Mesothelial cell of epicardium (in vitro differentiated cells): ENCODE measurements around the gene SMO. TPM values are rescaled to one million over a fixed set of nuclear protein-coding genes. Genes with fewer than 3 reads are reported as not detected.

Experiments used
- DNase-seq, 2 experiments: peaks; one replicate each; pipeline ENCODE4 v3.0.0; 2021; ENCODE audit warnings: low spot score in 2 of 2; ENCODE audit not compliant: unreplicated experiment in 2 of 2
- H3K27ac Mint-ChIP-seq: 2 replicates; pipeline ENCODE4 v1.8.0; 2021; ENCODE audit warnings: mixed read lengths
- H3K27me3 Mint-ChIP-seq: 2 replicates; pipeline ENCODE4 v1.8.0; 2021; ENCODE audit warnings: low read depth, mixed read lengths
- H3K36me3 Mint-ChIP-seq: 2 replicates; pipeline ENCODE4 v1.8.0; 2021; ENCODE audit warnings: mixed read lengths
- H3K4me1 Mint-ChIP-seq: 2 replicates; pipeline ENCODE4 v1.8.0; 2021; ENCODE audit warnings: mixed read lengths
- H3K4me3 Mint-ChIP-seq: 2 replicates; pipeline ENCODE4 v1.8.0; 2021; ENCODE audit warnings: mild to moderate bottlenecking, moderate library complexity, mixed read lengths
- H3K9me3 Mint-ChIP-seq: 2 replicates; pipeline ENCODE4 v1.8.0; 2021; ENCODE audit warnings: mixed read lengths
- total RNA-seq: library from RNA; stranded (reverse); gene quantifications from 3 replicates; pipeline ENCODE4 v1.2.1, GENCODE V29; 2021
- TF ChIP-seq, protein P1 (sequence below): fragments of 200-600 bp; sonication (generic); IDR thresholded peaks from one replicate; pipeline ENCODE4 v1.5.0; 2021; ENCODE audit warnings: antibody characterized with exemption; ENCODE audit not compliant: unreplicated experiment

SMO gene
- total RNA-seq, 1 donor from 2014 or later, result 134 TPM

DNA sequence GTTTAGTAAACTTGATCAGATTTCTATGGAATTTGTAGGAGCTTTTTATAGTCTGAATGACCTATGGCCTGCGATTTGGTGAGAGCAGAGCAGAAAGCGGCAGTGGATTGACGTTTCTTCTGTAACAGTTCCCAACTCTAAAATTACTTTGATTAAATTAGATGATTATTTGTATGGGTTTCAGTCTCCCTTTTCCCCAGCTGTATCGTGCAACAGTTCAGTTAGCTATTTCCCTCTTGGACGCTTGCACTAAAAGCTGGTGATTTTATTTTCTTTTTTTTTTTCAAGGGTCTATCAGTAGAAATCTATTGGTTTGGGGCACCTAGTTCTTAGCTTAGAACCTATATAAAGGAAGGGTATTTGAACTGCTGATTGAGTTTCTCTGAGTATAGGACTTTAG is 43.2 kb downstream of the SMO start:
- peaks cover 9% of the 10 kb centered on the region for H3K4me1 Mint-ChIP-seq
- no peaks in the 10 kb centered on the region for H3K9me3 Mint-ChIP-seq
- no peak overlapping the region for H3K27ac Mint-ChIP-seq
- peaks cover 2% of the 10 kb centered on the region for H3K36me3 Mint-ChIP-seq
- H3K4me3 Mint-ChIP-seq, result no peak overlapping the region
- TF ChIP-seq, protein P1, sequence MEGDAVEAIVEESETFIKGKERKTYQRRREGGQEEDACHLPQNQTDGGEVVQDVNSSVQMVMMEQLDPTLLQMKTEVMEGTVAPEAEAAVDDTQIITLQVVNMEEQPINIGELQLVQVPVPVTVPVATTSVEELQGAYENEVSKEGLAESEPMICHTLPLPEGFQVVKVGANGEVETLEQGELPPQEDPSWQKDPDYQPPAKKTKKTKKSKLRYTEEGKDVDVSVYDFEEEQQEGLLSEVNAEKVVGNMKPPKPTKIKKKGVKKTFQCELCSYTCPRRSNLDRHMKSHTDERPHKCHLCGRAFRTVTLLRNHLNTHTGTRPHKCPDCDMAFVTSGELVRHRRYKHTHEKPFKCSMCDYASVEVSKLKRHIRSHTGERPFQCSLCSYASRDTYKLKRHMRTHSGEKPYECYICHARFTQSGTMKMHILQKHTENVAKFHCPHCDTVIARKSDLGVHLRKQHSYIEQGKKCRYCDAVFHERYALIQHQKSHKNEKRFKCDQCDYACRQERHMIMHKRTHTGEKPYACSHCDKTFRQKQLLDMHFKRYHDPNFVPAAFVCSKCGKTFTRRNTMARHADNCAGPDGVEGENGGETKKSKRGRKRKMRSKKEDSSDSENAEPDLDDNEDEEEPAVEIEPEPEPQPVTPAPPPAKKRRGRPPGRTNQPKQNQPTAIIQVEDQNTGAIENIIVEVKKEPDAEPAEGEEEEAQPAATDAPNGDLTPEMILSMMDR, result no peak
- no peak for DNase-seq
- H3K27me3 Mint-ChIP-seq, result no peaks in the 10 kb centered on the region

DNA sequence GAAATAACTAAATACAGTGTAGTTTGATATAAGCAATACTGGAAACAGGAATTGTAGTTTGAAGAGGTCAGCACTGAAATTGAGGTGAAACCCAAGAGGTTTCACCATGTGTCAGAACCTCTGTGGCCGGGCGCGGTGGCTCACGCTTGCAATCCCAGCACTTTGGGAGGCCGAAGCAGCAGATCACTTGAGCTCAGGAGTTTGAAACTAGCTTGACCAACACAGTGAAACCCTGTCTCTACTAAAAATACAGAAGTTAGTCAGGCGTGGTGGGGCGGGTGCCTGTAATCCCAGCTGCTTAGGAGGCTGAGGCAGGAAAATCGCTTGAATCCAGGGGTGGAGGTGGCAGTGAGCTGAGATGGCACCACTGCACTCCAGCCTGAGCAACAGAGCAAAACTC is 50.1 kb downstream of the SMO start:
- DNase-seq, result no peak
- Mint-ChIP-seq H3K4me3 (no peak overlapping the region), H3K4me1 (no peaks in the 10 kb centered on the region), H3K27me3 (no peaks in the 10 kb centered on the region), H3K9me3 (no peaks in the 10 kb centered on the region), H3K36me3 (peaks cover 4% of the 10 kb centered on the region), H3K27ac (no peak overlapping the region)
- TF ChIP-seq, protein P1, result no peak

DNA sequence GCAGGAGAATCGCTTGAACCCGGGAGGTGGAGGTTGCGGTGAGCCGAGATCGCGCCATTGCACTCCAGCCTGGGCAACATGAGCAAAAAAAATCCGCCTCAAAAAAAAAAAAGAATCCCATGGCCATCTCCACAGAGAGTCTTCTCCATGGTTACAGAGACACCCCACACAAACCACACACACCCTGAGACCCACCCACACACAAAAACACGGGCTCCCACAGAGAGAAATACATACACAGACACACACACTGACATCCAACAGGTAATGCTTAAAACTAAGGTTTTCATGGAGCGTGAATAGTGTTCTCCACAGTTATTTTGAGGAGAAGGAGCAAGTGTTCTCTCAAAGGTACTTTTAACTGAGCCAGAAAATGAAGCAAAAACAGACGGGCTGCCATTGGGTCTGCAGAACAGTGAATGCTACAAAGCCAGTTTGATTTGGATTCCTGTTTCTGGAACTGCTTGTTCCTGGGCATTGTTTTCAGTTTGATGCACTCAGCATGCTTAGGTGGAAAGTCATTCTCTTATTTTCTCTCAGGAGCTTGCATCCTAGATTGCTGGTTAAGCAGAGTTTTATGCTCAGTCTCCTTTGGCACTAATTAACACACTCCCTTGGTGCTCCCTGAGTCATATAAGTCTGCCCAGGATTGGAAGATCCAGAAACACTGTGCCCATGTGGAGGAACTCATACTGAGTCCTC is 51.8 kb downstream of the SMO start:
- Mint-ChIP-seq H3K36me3 (peaks cover 12% of the 10 kb centered on the region), H3K27ac (no peak overlapping the region), H3K27me3 (no peaks in the 10 kb centered on the region), H3K4me3 (no peak overlapping the region), H3K4me1 (no peaks in the 10 kb centered on the region), H3K9me3 (peaks cover 9% of the 10 kb centered on the region)
- no peak for DNase-seq
- TF ChIP-seq, protein P1, result no peak

DNA sequence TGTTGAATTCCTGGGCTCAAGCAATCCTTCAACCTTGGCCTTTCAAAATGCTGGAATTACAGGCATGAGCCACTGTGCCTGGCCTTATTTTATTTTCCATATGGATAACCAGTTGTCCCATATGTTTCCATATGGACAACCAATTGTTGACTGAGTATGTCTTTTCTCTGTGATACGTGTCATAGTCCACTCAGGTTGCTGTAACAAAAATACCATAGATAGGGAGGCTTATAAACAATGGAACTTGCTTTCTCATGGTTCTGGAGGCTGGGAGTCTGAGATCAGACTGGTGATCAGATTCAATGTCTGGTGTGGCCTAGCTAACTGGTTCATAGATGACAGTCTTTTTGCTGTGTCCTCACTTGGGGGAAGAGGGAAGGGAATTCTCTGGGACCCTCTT is 55.8 kb downstream of the SMO start:
- H3K27me3 Mint-ChIP-seq, result no peaks in the 10 kb centered on the region
- no peak for DNase-seq
- H3K4me1 Mint-ChIP-seq, result no peaks in the 10 kb centered on the region
- peaks cover 17% of the 10 kb centered on the region for H3K9me3 Mint-ChIP-seq
- TF ChIP-seq, protein P1, result no peak
- no peak overlapping the region for H3K4me3 Mint-ChIP-seq
- peaks cover 20% of the 10 kb centered on the region for H3K36me3 Mint-ChIP-seq
- no peak overlapping the region for H3K27ac Mint-ChIP-seq

DNA sequence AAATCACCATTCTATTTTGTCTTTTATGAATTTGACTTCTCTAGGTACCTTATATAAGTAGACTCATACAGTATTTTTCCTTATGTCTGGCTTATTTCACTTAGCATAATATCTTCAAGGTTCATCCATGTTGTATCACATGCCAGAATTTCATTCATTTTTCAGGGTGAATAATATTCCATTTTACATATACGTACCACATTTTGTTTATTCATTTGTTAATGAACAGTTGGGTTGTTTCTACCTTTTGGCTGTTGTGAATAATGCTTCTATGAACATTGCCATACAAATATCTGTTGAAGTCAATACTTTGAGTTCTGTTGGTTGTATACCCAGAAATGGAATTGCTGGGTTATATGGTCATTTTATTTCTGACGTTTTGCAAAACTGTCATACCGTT is 57.1 kb downstream of the SMO start:
- Mint-ChIP-seq H3K27me3 (no peaks in the 10 kb centered on the region), H3K9me3 (peaks cover 25% of the 10 kb centered on the region), H3K4me1 (no peaks in the 10 kb centered on the region), H3K4me3 (no peak overlapping the region), H3K27ac (no peak overlapping the region), H3K36me3 (peaks cover 23% of the 10 kb centered on the region)
- TF ChIP-seq, protein P1, result no peak
- DNase-seq, result no peak

DNA sequence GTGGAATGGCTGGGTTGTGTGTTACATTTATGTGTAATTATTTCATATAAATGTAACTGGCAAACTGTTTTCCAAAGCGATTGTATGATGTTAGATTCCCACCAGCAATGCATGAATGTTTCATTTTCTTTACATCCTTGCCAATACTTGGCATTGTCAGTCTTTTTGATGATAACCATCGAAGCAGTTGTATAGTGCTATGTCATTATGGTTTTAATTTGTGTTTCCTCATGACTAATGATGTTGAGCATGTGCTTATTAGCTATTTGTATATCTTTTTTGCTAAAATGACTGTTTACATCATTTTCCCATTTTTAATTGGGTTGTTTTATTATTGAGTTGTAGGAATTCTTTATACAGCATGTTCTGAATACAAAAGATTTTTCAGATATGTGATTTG is 58.7 kb downstream of the SMO start:
- Mint-ChIP-seq H3K27ac (no peak overlapping the region), H3K36me3 (peaks cover 23% of the 10 kb centered on the region), H3K27me3 (no peaks in the 10 kb centered on the region), H3K4me1 (no peaks in the 10 kb centered on the region), H3K4me3 (no peak overlapping the region), H3K9me3 (peaks cover 27% of the 10 kb centered on the region)
- no peak for DNase-seq
- TF ChIP-seq, protein P1, result no peak
